DOHH2 (cell line): ENCODE data around the gene CCDC59.
A peak's percentile ranks its signal among the peaks of the same experiment; 100 is the strongest.

ENCODE experiments used
- H3F3A ChIP-seq: fragments of 200-600 bp; sonication (generic), shearing (Covaris generic); 2 replicates; pipeline ENCODE4 v1.6.0; 2016; ENCODE audit warnings: antibody characterized with exemption, mild to moderate bottlenecking; ENCODE audit not compliant: control insufficient read depth, insufficient read depth
- H3K27ac ChIP-seq: fragments of 200-600 bp; sonication (generic); 2 replicates; pipeline ENCODE4 v1.5.1; 2014; ENCODE audit warnings: low read depth, mild to moderate bottlenecking, low read length, moderate library complexity
- H3K27me3 ChIP-seq: fragments of 200-600 bp; sonication (generic); 2 replicates; pipeline ENCODE4 v1.6.1; 2014; ENCODE audit warnings: mild to moderate bottlenecking, low read length, mixed read lengths; ENCODE audit not compliant: control insufficient read depth
- H3K36me3 ChIP-seq: fragments of 200-600 bp; sonication (generic); 2 replicates; pipeline ENCODE4 v1.6.1; 2014; ENCODE audit warnings: mild to moderate bottlenecking, low read length, moderate library complexity, mixed read lengths; ENCODE audit not compliant: control insufficient read depth
- H3K4me1 ChIP-seq: fragments of 200-600 bp; sonication (generic); 2 replicates; pipeline ENCODE4 v1.6.1; 2014; ENCODE audit warnings: mild to moderate bottlenecking, low read length, mixed read lengths; ENCODE audit not compliant: control insufficient read depth
- H3K4me2 ChIP-seq: fragments of 200-600 bp; sonication (generic); 2 replicates; pipeline ENCODE4 v1.6.0; 2014; ENCODE audit warnings: mild to moderate bottlenecking, low read length, moderate library complexity
- H3K4me3 ChIP-seq: fragments of 200-600 bp; sonication (generic); 2 replicates; pipeline ENCODE4 v1.5.1; 2014; ENCODE audit warnings: mild to moderate bottlenecking, low read length, mixed read lengths
- H3K79me2 ChIP-seq: fragments of 200-600 bp; sonication (generic); 2 replicates; pipeline ENCODE4 v1.6.1; 2014; ENCODE audit warnings: mild to moderate bottlenecking, low read length, mixed read lengths; ENCODE audit not compliant: control insufficient read depth
- H3K9me2 ChIP-seq: fragments of 200-600 bp; sonication (generic); replicated peaks from 2 replicates; pipeline ENCODE4 v1.6.1; 2014; ENCODE audit warnings: mild to moderate bottlenecking, low read length, mixed read lengths; ENCODE audit not compliant: control insufficient read depth
- H3K9me3 ChIP-seq: fragments of 200-600 bp; sonication (generic); 2 replicates; pipeline ENCODE4 v1.6.1; 2014; ENCODE audit warnings: antibody characterized with exemption, low read length, mixed read lengths; ENCODE audit not compliant: control insufficient read depth, insufficient read depth
- H4K20me1 ChIP-seq: fragments of 200-600 bp; sonication (generic); 2 replicates; pipeline ENCODE4 v1.6.0; 2014; ENCODE audit warnings: low read depth, mild to moderate bottlenecking, antibody characterized with exemption, low read length, moderate library complexity; ENCODE audit not compliant: control insufficient read depth, insufficient read depth
- EZH2phosphoT487 ChIP-seq: fragments of 200-600 bp; sonication (generic); IDR thresholded peaks from 2 replicates; pipeline ENCODE4 v1.6.1; 2017; ENCODE audit warnings: borderline replicate concordance, mild to moderate bottlenecking, antibody characterized with exemption, low read length, moderate library complexity, mixed read lengths
- TF ChIP-seq, protein P1 (sequence below): fragments of 200-600 bp; sonication (generic); IDR thresholded peaks from one replicate; pipeline ENCODE4 v1.5.1; 2014; ENCODE audit warnings: antibody characterized with exemption, mild to moderate bottlenecking, low read depth, low read length; ENCODE audit not compliant: poor library complexity, severe bottlenecking

The CCDC59 gene

DNA sequence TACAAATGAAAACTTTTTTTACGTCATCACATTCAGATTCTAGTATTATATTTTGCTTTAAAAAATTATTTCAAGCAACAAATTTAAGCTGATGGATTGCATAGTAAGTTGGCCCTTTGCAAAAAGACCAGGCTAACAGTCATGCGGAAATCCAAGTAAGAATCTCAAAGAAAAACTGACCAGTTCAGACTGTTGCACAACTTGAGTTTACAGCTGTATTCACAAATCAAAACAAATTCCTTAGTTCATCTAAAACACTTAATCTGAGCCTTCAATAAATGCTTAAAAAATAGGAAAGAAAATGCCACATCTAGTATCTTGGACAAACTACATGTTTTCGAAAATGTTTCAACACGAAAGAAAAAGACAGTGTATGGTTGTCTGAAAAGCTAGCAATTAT, 847 bp downstream of the CCDC59 start:
- peaks cover 42% of the 10 kb centered on the region for H3K79me2 ChIP-seq
- H3K27ac ChIP-seq = no peak overlapping the region
- peaks cover 53% of the 10 kb centered on the region for H3K36me3 ChIP-seq
- H3K4me2 ChIP-seq = peak overlapping the region; percentile 69
- H3K9me2 ChIP-seq = no peaks in the 10 kb centered on the region
- H3F3A ChIP-seq = no peaks in the 10 kb centered on the region; the same call in 1 of the 2 replicates
- no peak for TF ChIP-seq EZH2phosphoT487
- TF ChIP-seq, protein P1, sequence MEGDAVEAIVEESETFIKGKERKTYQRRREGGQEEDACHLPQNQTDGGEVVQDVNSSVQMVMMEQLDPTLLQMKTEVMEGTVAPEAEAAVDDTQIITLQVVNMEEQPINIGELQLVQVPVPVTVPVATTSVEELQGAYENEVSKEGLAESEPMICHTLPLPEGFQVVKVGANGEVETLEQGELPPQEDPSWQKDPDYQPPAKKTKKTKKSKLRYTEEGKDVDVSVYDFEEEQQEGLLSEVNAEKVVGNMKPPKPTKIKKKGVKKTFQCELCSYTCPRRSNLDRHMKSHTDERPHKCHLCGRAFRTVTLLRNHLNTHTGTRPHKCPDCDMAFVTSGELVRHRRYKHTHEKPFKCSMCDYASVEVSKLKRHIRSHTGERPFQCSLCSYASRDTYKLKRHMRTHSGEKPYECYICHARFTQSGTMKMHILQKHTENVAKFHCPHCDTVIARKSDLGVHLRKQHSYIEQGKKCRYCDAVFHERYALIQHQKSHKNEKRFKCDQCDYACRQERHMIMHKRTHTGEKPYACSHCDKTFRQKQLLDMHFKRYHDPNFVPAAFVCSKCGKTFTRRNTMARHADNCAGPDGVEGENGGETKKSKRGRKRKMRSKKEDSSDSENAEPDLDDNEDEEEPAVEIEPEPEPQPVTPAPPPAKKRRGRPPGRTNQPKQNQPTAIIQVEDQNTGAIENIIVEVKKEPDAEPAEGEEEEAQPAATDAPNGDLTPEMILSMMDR = no peak
- no peaks in the 10 kb centered on the region for H3K27me3 ChIP-seq
- H3K4me1 ChIP-seq = peaks cover 25% of the 10 kb centered on the region
- H4K20me1 ChIP-seq = no peaks in the 10 kb centered on the region
- no peaks in the 10 kb centered on the region for H3K9me3 ChIP-seq
- peak overlapping the region; percentile 96 for H3K4me3 ChIP-seq

DNA sequence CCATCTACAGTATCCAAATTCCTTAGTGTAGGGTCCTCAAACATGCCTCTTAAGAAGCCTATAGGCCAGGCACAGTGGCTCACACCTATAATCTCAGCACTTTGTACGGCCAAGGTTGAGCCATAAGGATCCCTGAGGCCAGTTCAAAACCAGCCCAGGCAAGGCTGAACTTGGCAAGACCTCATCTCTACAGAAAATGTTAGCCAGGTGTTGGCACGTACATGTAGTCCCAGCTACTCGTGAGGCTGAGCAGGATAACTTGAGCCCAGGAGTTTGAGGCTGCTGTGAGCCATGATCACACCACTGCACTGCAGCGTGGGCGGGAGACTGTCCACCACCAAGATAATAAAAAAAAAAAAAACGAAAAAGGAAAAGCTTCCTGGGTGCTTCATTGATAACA, 6.8 kb downstream of the CCDC59 start:
- no peak for TF ChIP-seq EZH2phosphoT487
- TF ChIP-seq, protein P1 = no peak
- peaks cover 48% of the 10 kb centered on the region for H3K36me3 ChIP-seq
- H4K20me1 ChIP-seq = no peaks in the 10 kb centered on the region
- H3K27ac ChIP-seq = no peak overlapping the region
- peaks cover 5% of the 10 kb centered on the region for H3K4me1 ChIP-seq
- no peaks in the 10 kb centered on the region for H3K9me3 ChIP-seq
- peaks cover 14% of the 10 kb centered on the region for H3K79me2 ChIP-seq
- no peak overlapping the region for H3K4me2 ChIP-seq
- no peaks in the 10 kb centered on the region for H3K27me3 ChIP-seq
- no peaks in the 10 kb centered on the region for H3F3A ChIP-seq
- no peak overlapping the region for H3K4me3 ChIP-seq
- H3K9me2 ChIP-seq = no peaks in the 10 kb centered on the region

DNA sequence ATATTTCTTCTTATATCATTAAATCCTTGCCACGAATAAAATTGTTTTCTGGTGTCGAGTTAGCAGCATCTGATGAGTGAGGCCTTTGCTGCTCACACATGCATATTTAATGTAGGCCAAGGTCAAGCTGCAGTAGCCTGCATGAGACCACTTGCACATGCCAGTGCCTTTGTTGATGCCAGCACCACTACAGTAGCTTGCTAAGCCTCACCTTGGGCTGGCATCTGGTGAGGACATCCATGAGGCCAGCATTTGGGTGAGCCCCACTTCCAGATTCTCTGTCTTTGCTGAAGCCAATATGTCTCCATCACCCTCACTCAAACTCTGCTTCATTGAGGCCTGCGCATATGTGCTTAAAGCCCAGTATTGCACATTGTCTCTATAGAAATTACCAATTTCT, 8.0 kb downstream of the CCDC59 start:
- no peak overlapping the region for H3K4me2 ChIP-seq
- H3K4me3 ChIP-seq = no peak overlapping the region
- H3K36me3 ChIP-seq = peaks cover 36% of the 10 kb centered on the region
- H3K79me2 ChIP-seq = peaks cover 2% of the 10 kb centered on the region
- H3K9me2 ChIP-seq = no peaks in the 10 kb centered on the region
- no peak for TF ChIP-seq EZH2phosphoT487
- TF ChIP-seq, protein P1 = no peak
- H4K20me1 ChIP-seq = no peaks in the 10 kb centered on the region
- H3K27me3 ChIP-seq = no peaks in the 10 kb centered on the region
- H3K4me1 ChIP-seq = no peaks in the 10 kb centered on the region
- H3K9me3 ChIP-seq = no peaks in the 10 kb centered on the region
- no peak overlapping the region for H3K27ac ChIP-seq
- no peaks in the 10 kb centered on the region for H3F3A ChIP-seq

DNA sequence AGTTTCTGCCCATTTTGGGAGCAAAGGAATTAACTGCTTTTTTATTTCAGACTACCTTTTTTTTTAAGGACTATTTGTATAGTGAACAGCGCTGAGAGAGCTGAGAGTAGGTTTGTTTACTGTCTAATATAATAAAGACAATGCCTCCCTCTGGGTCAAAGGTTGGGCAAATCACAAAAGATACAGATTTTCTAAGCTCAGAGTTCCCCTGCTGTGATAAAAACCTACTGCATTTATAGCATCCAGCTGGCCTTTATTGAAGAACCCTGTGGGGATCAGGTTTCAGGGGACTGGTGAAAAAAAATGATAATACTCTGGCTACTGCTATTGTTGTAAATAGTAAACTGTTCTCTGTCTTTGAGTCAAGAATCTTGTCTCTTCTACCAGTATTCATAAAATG, 28.7 kb downstream of the CCDC59 start:
- Histone ChIP-seq H3F3A (no peaks in the 10 kb centered on the region), H4K20me1 (no peaks in the 10 kb centered on the region), H3K79me2 (no peaks in the 10 kb centered on the region), H3K27me3 (peaks cover 13% of the 10 kb centered on the region; the same call in 1 of the 2 replicates), H3K4me1 (no peaks in the 10 kb centered on the region), H3K36me3 (no peaks in the 10 kb centered on the region), H3K9me2 (no peaks in the 10 kb centered on the region), H3K27ac (no peak overlapping the region), H3K4me3 (no peak overlapping the region), H3K4me2 (no peak overlapping the region), H3K9me3 (no peaks in the 10 kb centered on the region)
- TF ChIP-seq EZH2phosphoT487 = no peak
- TF ChIP-seq, protein P1 = no peak
